Liver (tissue), 9 donors: ENCODE measurements around the gene BCL7B. TPM values are rescaled to one million over a fixed set of nuclear protein-coding genes. Genes with fewer than 3 reads are reported as not detected.

ENCODE experiments used
- DNase-seq: peaks from one replicate; pipeline ENCODE4 v3.0.0-alpha.2; 2017; ENCODE audit warnings: low spot score
- H3K27ac ChIP-seq, 2 donors: one replicate each; pipeline ENCODE4 v1.7.0; 2013; ENCODE audit warnings: inconsistent platforms in 2 of 2, low read length in 2 of 2, control low read depth in 1 of 2, low read depth in 1 of 2, mild to moderate bottlenecking in 1 of 2
- H3K27me3 ChIP-seq, 4 donors: one replicate each; pipeline versions ENCODE4 v1.6.1 to v1.7.0; 2013; ENCODE audit warnings: low read length in 3 of 4, inconsistent platforms in 1 of 4, mild to moderate bottlenecking in 1 of 4, moderate library complexity in 1 of 4; ENCODE audit not compliant: control insufficient read depth in 4 of 4, insufficient read depth in 4 of 4
- H3K36me3 ChIP-seq, 4 donors: one replicate each; pipeline versions ENCODE4 v1.6.1 to v1.7.0; 2013; ENCODE audit warnings: low read length in 3 of 4, mild to moderate bottlenecking in 3 of 4, low read depth in 1 of 4, moderate library complexity in 1 of 4; ENCODE audit not compliant: control insufficient read depth in 4 of 4, insufficient read depth in 3 of 4
- H3K4me1 ChIP-seq, 4 donors: one replicate each; pipeline versions ENCODE4 v1.6.1 to v1.7.0; 2013; ENCODE audit warnings: low read length in 3 of 4, mild to moderate bottlenecking in 3 of 4, moderate library complexity in 1 of 4; ENCODE audit not compliant: control insufficient read depth in 4 of 4, insufficient read depth in 4 of 4
- H3K4me3 ChIP-seq, 3 donors: one replicate each; pipeline versions ENCODE4 v1.6.1 to v1.7.0; 2013; ENCODE audit warnings: low read length in 3 of 3, control low read depth in 1 of 3, low read depth in 1 of 3, mild to moderate bottlenecking in 1 of 3
- H3K9ac ChIP-seq, 2 donors: one replicate each; pipeline ENCODE4 v1.7.0; 2013; ENCODE audit warnings: low read length in 2 of 2, mild to moderate bottlenecking in 2 of 2, moderate library complexity in 2 of 2, control low read depth in 1 of 2, low read depth in 1 of 2
- H3K9me3 ChIP-seq, 4 donors: one replicate each; pipeline versions ENCODE4 v1.6.1 to v1.7.0; 2013; ENCODE audit warnings: low read length in 3 of 4; ENCODE audit not compliant: control insufficient read depth in 4 of 4
- FOXA1 ChIP-seq: IDR thresholded peaks from 2 replicates; pipeline ENCODE4 v1.6.1; 2016; ENCODE audit warnings: antibody characterized with exemption
- GABPA ChIP-seq, 2 donors: IDR thresholded peaks in 1 of 2; conservative IDR thresholded peaks in 1 of 2; 2 replicates each; pipeline ENCODE4 v1.6.1; 2016; ENCODE audit warnings: antibody characterized with exemption in 2 of 2, mild to moderate bottlenecking in 1 of 2, moderate library complexity in 1 of 2
- HNF4A ChIP-seq, 2 donors: conservative IDR thresholded peaks; 2 replicates each; pipeline ENCODE4 v1.6.1; 2016; ENCODE audit warnings: antibody characterized with exemption in 2 of 2, mild to moderate bottlenecking in 2 of 2
- HNF4G ChIP-seq: IDR thresholded peaks from 2 replicates; pipeline ENCODE4 v1.6.1; 2016; ENCODE audit warnings: antibody characterized with exemption
- JUND ChIP-seq, 2 donors: IDR thresholded peaks; 2 replicates each; pipeline ENCODE4 v1.6.1; 2016; ENCODE audit warnings: antibody characterized with exemption in 2 of 2
- NR2F2 ChIP-seq: IDR thresholded peaks from 2 replicates; pipeline ENCODE4 v1.6.1; 2016; ENCODE audit warnings: antibody characterized with exemption
- RAD21 ChIP-seq, 2 donors: IDR thresholded peaks; 2 replicates each; pipeline ENCODE4 v1.6.1; 2016; ENCODE audit warnings: antibody characterized with exemption in 2 of 2, mild to moderate bottlenecking in 2 of 2
- RXRA ChIP-seq, 2 donors: IDR thresholded peaks; 2 replicates each; pipeline ENCODE4 v1.6.1; 2017 to 2018; ENCODE audit warnings: antibody characterized with exemption in 2 of 2, mild to moderate bottlenecking in 1 of 2
- SP1 ChIP-seq: IDR thresholded peaks from 2 replicates; pipeline ENCODE4 v1.6.1; 2018; ENCODE audit warnings: antibody characterized with exemption, mild to moderate bottlenecking
- TAF1 ChIP-seq: conservative IDR thresholded peaks from 2 replicates; pipeline ENCODE4 v1.6.1; 2016; ENCODE audit warnings: antibody characterized with exemption, mild to moderate bottlenecking
- YY1 ChIP-seq: IDR thresholded peaks from 2 replicates; pipeline ENCODE4 v1.6.1; 2016; ENCODE audit warnings: antibody characterized with exemption, mild to moderate bottlenecking
- WGBS: extraction: QIAGEN DNeasy Blood & Tissue Kit; methylation state at CpG from one replicate; pipeline ENCODE4 v1.1.7; 2013; 5-methylcytosine and 5-hydroxymethylcytosine counted together
- polyA plus RNA-seq, 2 donors: library from polyadenylated mRNA; stranded (reverse) in 1 of 2; unstranded in 1 of 2; fragments of 200-250 nt in 1 of 2; fragments of >200 nt in 1 of 2; fragmentation: Nextera tagmentation in 1 of 2; extraction: Ambion mirVana in 1 of 2; gene quantifications; one replicate each; pipeline versions ENCODE4 v1.2.1 to v1.2.3, GENCODE V29; 2013 to 2015
- total RNA-seq, 2 donors: library from RNA; depleted of rRNA; stranded (reverse); fragments of >200 nt; gene quantifications; one replicate each; pipeline ENCODE4 v1.2.3, GENCODE V29; 2014
- TF ChIP-seq, protein P1 (sequence below): IDR thresholded peaks from 2 replicates; pipeline ENCODE4 v1.6.1; 2016; ENCODE audit warnings: antibody characterized with exemption, mild to moderate bottlenecking
- TF ChIP-seq, protein P2 (sequence below): IDR thresholded peaks from 2 replicates; pipeline ENCODE4 v1.6.1; 2016; ENCODE audit warnings: antibody characterized with exemption
- TF ChIP-seq, protein P3 (sequence below): IDR thresholded peaks from 2 replicates; pipeline ENCODE4 v1.6.1; 2016; ENCODE audit warnings: antibody characterized with exemption
- TF ChIP-seq, protein P4 (sequence below): fragments of 150-350 bp; IDR thresholded peaks from 2 replicates; pipeline ENCODE4 v1.5.1; 2017; ENCODE audit warnings: improper control_type of control experiment, low read depth, low read length; ENCODE audit not compliant: missing input control
- donor health status: healthy.
- donor health status: healthy.
- donor health status: healthy.
- donor health status: healthy.
- donor health status: healthy.

Gene BCL7B
- total and polyA plus RNA-seq, 4 donors: 13.2 to 27.5 (median 21.2) TPM

DNA sequence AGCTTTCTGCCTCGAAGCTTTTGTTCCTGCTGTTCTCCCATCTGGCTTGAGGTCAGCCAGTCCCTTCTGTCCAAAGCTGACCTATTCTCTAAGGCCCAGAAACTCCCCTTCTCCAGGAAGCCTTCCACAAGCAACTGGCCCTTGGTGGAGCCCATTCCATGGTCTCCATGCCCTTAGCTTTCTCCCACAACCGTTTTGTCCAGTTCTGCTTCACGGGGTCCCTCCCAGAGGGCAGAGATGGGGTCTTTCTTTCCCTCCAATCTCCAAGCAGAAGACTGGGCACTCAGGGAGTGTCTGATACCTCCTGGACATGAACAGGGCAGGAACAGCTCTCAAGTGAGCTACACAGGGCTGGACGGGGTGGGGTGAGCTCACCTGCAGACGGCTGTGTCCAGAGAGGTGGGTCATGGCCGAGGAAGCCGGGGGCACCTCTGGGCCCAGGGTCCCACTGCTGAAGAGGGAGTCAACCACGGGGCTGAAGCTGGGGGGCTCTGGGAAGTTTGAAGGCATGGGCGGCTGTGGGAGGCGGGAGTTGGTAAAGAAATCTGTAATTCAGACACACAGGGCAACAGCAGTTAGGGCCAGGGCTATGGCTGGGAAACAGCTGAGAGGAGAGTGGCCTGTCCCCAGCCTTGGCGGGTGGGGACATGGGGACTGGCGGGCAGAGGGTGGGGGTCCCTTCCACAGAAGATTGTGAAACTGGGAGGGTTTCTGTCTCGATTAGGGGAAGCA is 41.8 kb upstream of the BCL7B start:
- WGBS: 77% methylated on average over 13 of the region's 13 CpGs
- TF ChIP-seq, protein P1, sequence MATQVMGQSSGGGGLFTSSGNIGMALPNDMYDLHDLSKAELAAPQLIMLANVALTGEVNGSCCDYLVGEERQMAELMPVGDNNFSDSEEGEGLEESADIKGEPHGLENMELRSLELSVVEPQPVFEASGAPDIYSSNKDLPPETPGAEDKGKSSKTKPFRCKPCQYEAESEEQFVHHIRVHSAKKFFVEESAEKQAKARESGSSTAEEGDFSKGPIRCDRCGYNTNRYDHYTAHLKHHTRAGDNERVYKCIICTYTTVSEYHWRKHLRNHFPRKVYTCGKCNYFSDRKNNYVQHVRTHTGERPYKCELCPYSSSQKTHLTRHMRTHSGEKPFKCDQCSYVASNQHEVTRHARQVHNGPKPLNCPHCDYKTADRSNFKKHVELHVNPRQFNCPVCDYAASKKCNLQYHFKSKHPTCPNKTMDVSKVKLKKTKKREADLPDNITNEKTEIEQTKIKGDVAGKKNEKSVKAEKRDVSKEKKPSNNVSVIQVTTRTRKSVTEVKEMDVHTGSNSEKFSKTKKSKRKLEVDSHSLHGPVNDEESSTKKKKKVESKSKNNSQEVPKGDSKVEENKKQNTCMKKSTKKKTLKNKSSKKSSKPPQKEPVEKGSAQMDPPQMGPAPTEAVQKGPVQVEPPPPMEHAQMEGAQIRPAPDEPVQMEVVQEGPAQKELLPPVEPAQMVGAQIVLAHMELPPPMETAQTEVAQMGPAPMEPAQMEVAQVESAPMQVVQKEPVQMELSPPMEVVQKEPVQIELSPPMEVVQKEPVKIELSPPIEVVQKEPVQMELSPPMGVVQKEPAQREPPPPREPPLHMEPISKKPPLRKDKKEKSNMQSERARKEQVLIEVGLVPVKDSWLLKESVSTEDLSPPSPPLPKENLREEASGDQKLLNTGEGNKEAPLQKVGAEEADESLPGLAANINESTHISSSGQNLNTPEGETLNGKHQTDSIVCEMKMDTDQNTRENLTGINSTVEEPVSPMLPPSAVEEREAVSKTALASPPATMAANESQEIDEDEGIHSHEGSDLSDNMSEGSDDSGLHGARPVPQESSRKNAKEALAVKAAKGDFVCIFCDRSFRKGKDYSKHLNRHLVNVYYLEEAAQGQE: no peak
- TF ChIP-seq HNF4A (conservative IDR thresholded peaks at IDR 0.05) (no peak), NR2F2 (no peak), JUND (IDR thresholded peaks at IDR 0.05) (no peak), GABPA (IDR thresholded peaks at IDR 0.05 in 1 of 2, conservative IDR thresholded peaks at IDR 0.05 in 1 of 2) (no peak), SP1 (no peak), RAD21 (IDR thresholded peaks at IDR 0.05) (no peak), TAF1 (no peak), YY1 (no peak), FOXA1 (no peak), RXRA (IDR thresholded peaks at IDR 0.05) (no peak), HNF4G (no peak)
- TF ChIP-seq, protein P2, sequence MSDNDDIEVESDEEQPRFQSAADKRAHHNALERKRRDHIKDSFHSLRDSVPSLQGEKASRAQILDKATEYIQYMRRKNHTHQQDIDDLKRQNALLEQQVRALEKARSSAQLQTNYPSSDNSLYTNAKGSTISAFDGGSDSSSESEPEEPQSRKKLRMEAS: no peak
- TF ChIP-seq, protein P3, sequence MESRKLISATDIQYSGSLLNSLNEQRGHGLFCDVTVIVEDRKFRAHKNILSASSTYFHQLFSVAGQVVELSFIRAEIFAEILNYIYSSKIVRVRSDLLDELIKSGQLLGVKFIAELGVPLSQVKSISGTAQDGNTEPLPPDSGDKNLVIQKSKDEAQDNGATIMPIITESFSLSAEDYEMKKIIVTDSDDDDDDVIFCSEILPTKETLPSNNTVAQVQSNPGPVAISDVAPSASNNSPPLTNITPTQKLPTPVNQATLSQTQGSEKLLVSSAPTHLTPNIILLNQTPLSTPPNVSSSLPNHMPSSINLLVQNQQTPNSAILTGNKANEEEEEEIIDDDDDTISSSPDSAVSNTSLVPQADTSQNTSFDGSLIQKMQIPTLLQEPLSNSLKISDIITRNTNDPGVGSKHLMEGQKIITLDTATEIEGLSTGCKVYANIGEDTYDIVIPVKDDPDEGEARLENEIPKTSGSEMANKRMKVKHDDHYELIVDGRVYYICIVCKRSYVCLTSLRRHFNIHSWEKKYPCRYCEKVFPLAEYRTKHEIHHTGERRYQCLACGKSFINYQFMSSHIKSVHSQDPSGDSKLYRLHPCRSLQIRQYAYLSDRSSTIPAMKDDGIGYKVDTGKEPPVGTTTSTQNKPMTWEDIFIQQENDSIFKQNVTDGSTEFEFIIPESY: no peak
- TF ChIP-seq, protein P4, sequence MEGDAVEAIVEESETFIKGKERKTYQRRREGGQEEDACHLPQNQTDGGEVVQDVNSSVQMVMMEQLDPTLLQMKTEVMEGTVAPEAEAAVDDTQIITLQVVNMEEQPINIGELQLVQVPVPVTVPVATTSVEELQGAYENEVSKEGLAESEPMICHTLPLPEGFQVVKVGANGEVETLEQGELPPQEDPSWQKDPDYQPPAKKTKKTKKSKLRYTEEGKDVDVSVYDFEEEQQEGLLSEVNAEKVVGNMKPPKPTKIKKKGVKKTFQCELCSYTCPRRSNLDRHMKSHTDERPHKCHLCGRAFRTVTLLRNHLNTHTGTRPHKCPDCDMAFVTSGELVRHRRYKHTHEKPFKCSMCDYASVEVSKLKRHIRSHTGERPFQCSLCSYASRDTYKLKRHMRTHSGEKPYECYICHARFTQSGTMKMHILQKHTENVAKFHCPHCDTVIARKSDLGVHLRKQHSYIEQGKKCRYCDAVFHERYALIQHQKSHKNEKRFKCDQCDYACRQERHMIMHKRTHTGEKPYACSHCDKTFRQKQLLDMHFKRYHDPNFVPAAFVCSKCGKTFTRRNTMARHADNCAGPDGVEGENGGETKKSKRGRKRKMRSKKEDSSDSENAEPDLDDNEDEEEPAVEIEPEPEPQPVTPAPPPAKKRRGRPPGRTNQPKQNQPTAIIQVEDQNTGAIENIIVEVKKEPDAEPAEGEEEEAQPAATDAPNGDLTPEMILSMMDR: no peak

More for the DNA sequence above, 41.8 kb upstream of the BCL7B start:
- peaks cover 0 to 6% (median 0%) of the 10 kb centered on the region in 4 donors for H3K4me1 ChIP-seq
- DNase-seq: no peak
- peaks cover 2 to 23% (median 17%) of the 10 kb centered on the region in 4 donors for H3K36me3 ChIP-seq
- H3K4me3 ChIP-seq: no peak overlapping the region
- no peak overlapping the region for H3K27ac ChIP-seq
- H3K9me3 ChIP-seq: no peaks in the 10 kb centered on the region
- no peaks in the 10 kb centered on the region for H3K27me3 ChIP-seq
- no peak overlapping the region for H3K9ac ChIP-seq
